ENCODE data around the gene RUSC2.
"Not testable (repeated sequence)": the region's sequence is repeated elsewhere in the genome, so short reads cannot be mapped to it uniquely, and the experiment has no call there.

The RUSC2 gene

DNA sequence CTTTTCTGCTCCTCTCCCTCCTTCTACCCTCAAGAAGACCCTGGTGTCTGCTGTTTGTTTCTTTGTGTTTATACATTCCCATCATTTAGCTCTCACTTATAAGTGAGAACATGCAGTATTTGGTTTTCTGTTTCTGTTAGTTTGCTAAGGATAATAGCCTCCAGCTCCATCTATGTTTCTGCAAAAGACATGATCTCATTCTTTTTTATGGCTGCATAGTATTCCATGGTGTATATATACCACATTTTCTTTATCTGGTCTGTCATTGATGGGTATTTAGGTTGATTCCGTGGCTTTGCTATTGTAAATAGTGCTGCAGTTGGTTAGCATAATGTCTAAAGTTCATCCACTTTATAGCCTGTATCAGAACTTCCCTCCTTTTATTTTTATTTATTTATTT, 3.2 kb downstream of the RUSC2 start:
- H3K79me2 ChIP-seq (ENCODE audit: control insufficient read depth, insufficient read depth, low read length, unreplicated experiment) = peaks cover 89% of the 10 kb centered on the region
- not testable (repeated sequence) for H3K27me3 ChIP-seq (ENCODE audit: insufficient read depth, low read length); H3K4me3 ChIP-seq (ENCODE audit: low read depth, low read length); H2AFZ ChIP-seq (ENCODE audit: low read length, unreplicated experiment)
- peak overlapping the region; percentile 95 for H3K27ac ChIP-seq (ENCODE audit: low read depth, low read length)
- H3K36me3 ChIP-seq (ENCODE audit: insufficient read depth, low read length) = peaks cover 14% of the 10 kb centered on the region
- peaks cover 14% of the 10 kb centered on the region for H3K4me1 ChIP-seq (ENCODE audit: control insufficient read depth, insufficient read depth, low read length, unreplicated experiment)

GRCh38 chr9:35495984-35496383, 6.1 kb downstream of the RUSC2 start:
- Histone ChIP-seq H3K4me3 (ENCODE audit: low read depth, low read length) (no peak overlapping the region), H3K4me1 (ENCODE audit: control insufficient read depth, insufficient read depth, low read length, unreplicated experiment) (peaks cover 22% of the 10 kb centered on the region), H3K79me2 (ENCODE audit: control insufficient read depth, insufficient read depth, low read length, unreplicated experiment) (peaks cover 85% of the 10 kb centered on the region), H2AFZ (ENCODE audit: low read length, unreplicated experiment) (no peak overlapping the region), H3K27ac (ENCODE audit: low read depth, low read length) (no peak overlapping the region), H3K36me3 (ENCODE audit: insufficient read depth, low read length) (peaks cover 14% of the 10 kb centered on the region), H3K27me3 (ENCODE audit: insufficient read depth, low read length) (no peaks in the 10 kb centered on the region)

DNA sequence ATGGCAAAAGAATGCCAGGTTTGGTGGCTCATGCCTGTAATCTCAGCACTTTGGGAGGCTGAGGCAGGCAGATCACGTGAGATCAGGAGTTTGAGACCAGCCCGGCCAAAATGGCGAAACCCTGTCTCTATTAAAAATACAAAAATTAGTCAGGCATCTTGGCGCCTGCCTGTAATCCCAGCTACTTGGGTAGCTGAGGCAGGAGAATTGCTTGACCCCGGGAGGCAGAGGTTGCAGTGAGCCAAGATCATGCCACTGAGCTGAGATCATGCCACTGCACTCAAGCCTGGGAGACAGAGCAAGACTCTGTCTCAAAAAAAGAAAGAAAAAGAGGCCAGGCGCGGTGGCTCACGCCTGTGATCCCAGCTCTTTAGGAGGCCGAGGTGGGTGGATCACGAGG, 8.3 kb downstream of the RUSC2 start:
- not testable (repeated sequence) for H3K27ac ChIP-seq (ENCODE audit: low read depth, low read length); H3K4me3 ChIP-seq (ENCODE audit: low read depth, low read length); H2AFZ ChIP-seq (ENCODE audit: low read length, unreplicated experiment); H3K27me3 ChIP-seq (ENCODE audit: insufficient read depth, low read length)
- Histone ChIP-seq H3K79me2 (ENCODE audit: control insufficient read depth, insufficient read depth, low read length, unreplicated experiment) (peaks cover 90% of the 10 kb centered on the region), H3K36me3 (ENCODE audit: insufficient read depth, low read length) (peaks cover 14% of the 10 kb centered on the region), H3K4me1 (ENCODE audit: control insufficient read depth, insufficient read depth, low read length, unreplicated experiment) (peaks cover 34% of the 10 kb centered on the region)

GRCh38 chr9:35499029-35499700, 9.3 kb downstream of the RUSC2 start:
- Histone ChIP-seq H3K4me3 (ENCODE audit: low read depth, low read length) (no peak overlapping the region), H3K27ac (ENCODE audit: low read depth, low read length) (no peak overlapping the region), H2AFZ (ENCODE audit: low read length, unreplicated experiment) (no peak overlapping the region), H3K36me3 (ENCODE audit: insufficient read depth, low read length) (peaks cover 16% of the 10 kb centered on the region), H3K4me1 (ENCODE audit: control insufficient read depth, insufficient read depth, low read length, unreplicated experiment) (peaks cover 34% of the 10 kb centered on the region), H3K27me3 (ENCODE audit: insufficient read depth, low read length) (no peaks in the 10 kb centered on the region), H3K79me2 (ENCODE audit: control insufficient read depth, insufficient read depth, low read length, unreplicated experiment) (peaks cover 90% of the 10 kb centered on the region)

DNA sequence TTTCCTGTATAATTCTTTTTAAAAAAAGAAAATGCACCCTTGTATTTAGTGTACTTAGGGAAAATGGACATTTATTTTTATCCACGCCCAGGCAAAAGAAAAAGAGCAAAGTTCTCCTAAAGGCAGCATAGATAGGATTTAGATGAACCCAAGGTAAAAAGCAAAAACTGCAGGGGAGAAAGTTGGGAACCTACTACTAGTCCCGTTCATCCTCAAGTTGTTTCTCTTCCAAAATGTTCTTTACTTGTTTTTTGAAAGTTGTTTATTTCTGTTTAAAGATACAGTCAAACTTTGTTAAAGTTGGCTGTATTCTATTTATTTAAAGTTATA, 9.8 kb downstream of the RUSC2 start:
- H2AFZ ChIP-seq (ENCODE audit: low read length, unreplicated experiment) = no peak overlapping the region
- H3K79me2 ChIP-seq (ENCODE audit: control insufficient read depth, insufficient read depth, low read length, unreplicated experiment) = peaks cover 90% of the 10 kb centered on the region
- no peaks in the 10 kb centered on the region for H3K27me3 ChIP-seq (ENCODE audit: insufficient read depth, low read length)
- H3K4me1 ChIP-seq (ENCODE audit: control insufficient read depth, insufficient read depth, low read length, unreplicated experiment) = peaks cover 34% of the 10 kb centered on the region
- H3K27ac ChIP-seq (ENCODE audit: low read depth, low read length) = peak overlapping the region; percentile 32; the same call in 1 of the 2 replicates
- peaks cover 16% of the 10 kb centered on the region for H3K36me3 ChIP-seq (ENCODE audit: insufficient read depth, low read length)
- no peak overlapping the region for H3K4me3 ChIP-seq (ENCODE audit: low read depth, low read length)

DNA sequence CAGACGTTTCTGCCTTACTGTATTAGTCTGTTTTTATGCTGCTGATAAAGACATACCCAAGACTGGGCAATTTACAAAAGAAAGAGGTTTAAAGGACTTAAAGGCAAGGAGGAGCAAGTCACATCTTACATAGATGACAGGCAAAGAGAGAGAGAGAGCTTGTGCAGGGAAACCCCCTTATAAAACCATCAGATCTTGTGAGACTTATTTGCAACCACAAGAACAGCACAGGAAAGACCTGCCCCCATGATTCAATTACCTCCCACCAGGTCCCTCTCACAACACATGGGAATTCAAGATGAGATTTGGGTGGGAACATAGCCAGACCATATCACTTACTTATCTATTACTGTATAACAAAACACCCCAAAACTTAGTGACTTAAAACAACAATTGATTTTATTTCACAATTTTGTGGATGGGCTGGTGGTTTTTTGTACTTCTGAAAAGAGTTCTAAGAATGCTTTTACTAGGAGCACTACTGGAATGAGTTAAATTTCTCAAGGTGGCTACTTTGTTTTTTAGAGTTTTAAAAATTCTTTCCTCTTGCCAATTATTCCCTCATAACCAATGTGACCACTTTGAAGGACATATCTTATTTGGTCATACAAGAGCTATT, 10.3 kb downstream of the RUSC2 start:
- Histone ChIP-seq H3K27ac (ENCODE audit: low read depth, low read length) (peak overlapping the region; percentile 32; the same call in 1 of the 2 replicates), H3K36me3 (ENCODE audit: insufficient read depth, low read length) (peaks cover 16% of the 10 kb centered on the region), H3K79me2 (ENCODE audit: control insufficient read depth, insufficient read depth, low read length, unreplicated experiment) (peaks cover 95% of the 10 kb centered on the region), H3K4me1 (ENCODE audit: control insufficient read depth, insufficient read depth, low read length, unreplicated experiment) (peaks cover 34% of the 10 kb centered on the region), H3K4me3 (ENCODE audit: low read depth, low read length) (no peak overlapping the region), H3K27me3 (ENCODE audit: insufficient read depth, low read length) (no peaks in the 10 kb centered on the region), H2AFZ (ENCODE audit: low read length, unreplicated experiment) (no peak overlapping the region)

GRCh38 chr9:35501946-35502345, 12.0 kb downstream of the RUSC2 start:
- Histone ChIP-seq H3K36me3 (ENCODE audit: insufficient read depth, low read length) (peaks cover 3% of the 10 kb centered on the region; the same call in 1 of the 2 replicates), H3K27me3 (ENCODE audit: insufficient read depth, low read length) (no peaks in the 10 kb centered on the region), H3K79me2 (ENCODE audit: control insufficient read depth, insufficient read depth, low read length, unreplicated experiment) (peaks cover 88% of the 10 kb centered on the region), H3K4me1 (ENCODE audit: control insufficient read depth, insufficient read depth, low read length, unreplicated experiment) (peaks cover 34% of the 10 kb centered on the region), H3K4me3 (ENCODE audit: low read depth, low read length) (no peak overlapping the region), H2AFZ (ENCODE audit: low read length, unreplicated experiment) (no peak overlapping the region), H3K27ac (ENCODE audit: low read depth, low read length) (no peak overlapping the region)

DNA sequence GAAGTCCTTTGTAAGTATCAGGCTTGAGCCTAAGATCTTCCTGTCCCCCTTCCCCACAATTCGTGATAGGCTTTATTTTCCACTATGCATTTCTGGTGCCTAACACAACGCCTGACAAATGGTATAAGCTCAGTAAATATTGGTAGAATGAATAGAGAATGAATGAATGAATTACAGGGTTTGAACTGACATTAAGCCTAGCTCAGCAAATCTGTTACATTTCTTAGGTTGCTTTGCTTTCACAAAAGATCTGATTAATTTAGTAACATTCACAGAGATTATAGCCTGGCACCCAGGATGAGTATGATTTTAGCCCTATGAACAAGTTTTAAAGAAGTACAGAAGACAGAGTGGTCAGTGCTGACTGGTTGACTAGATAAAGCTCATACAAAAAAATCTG, 16.4 kb downstream of the RUSC2 start:
- no peak overlapping the region for H3K27ac ChIP-seq (ENCODE audit: low read depth, low read length)
- no peak overlapping the region for H2AFZ ChIP-seq (ENCODE audit: low read length, unreplicated experiment)
- H3K79me2 ChIP-seq (ENCODE audit: control insufficient read depth, insufficient read depth, low read length, unreplicated experiment) = peaks cover 71% of the 10 kb centered on the region
- no peaks in the 10 kb centered on the region for H3K27me3 ChIP-seq (ENCODE audit: insufficient read depth, low read length)
- peaks cover 24% of the 10 kb centered on the region for H3K36me3 ChIP-seq (ENCODE audit: insufficient read depth, low read length)
- peaks cover 21% of the 10 kb centered on the region for H3K4me1 ChIP-seq (ENCODE audit: control insufficient read depth, insufficient read depth, low read length, unreplicated experiment)
- no peak overlapping the region for H3K4me3 ChIP-seq (ENCODE audit: low read depth, low read length)

DNA sequence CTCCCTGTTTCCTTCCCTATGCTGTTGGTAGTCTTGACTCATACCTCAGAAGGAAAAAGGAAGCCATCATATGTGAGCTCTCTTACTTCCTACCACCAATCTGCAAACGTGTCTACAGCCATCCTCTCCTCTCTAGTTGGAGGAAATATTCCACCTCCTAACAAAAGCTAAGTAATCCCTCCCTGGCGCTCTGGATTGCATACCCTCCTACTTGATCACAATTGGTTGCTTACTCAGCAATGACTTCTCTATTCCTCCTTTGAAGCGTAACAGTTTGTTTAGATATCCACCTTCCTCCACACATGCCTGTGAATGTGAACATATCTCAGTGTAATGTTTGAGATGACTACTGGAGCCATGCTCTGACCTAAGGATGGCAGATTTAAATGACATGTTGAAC, 18.2 kb downstream of the RUSC2 start:
- Histone ChIP-seq H3K27me3 (ENCODE audit: insufficient read depth, low read length) (no peaks in the 10 kb centered on the region), H3K36me3 (ENCODE audit: insufficient read depth, low read length) (peaks cover 24% of the 10 kb centered on the region), H3K79me2 (ENCODE audit: control insufficient read depth, insufficient read depth, low read length, unreplicated experiment) (peaks cover 64% of the 10 kb centered on the region), H2AFZ (ENCODE audit: low read length, unreplicated experiment) (no peak overlapping the region), H3K4me1 (ENCODE audit: control insufficient read depth, insufficient read depth, low read length, unreplicated experiment) (peaks cover 26% of the 10 kb centered on the region), H3K27ac (ENCODE audit: low read depth, low read length) (no peak overlapping the region), H3K4me3 (ENCODE audit: low read depth, low read length) (no peak overlapping the region)

DNA sequence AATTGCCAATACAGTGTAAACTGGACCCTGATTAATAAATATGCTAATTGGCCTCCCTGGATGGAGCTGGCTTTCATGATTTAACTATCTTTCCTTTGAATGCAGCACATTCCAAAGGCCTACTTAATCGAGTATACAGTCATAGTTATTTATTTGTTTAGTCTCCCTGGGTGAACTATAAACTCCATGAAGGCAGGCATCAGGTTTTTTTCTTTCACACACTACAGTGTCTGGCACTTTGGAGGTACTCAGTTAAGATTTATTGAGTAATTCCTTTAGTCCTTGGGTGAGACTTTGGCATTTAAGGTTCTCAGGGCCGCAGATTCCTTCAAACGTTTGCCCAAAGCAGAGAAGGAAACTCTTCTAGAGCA, 20.5 kb downstream of the RUSC2 start:
- H3K4me3 ChIP-seq (ENCODE audit: low read depth, low read length) = peak overlapping the region; percentile 4; the same call in 1 of the 2 replicates
- H3K36me3 ChIP-seq (ENCODE audit: insufficient read depth, low read length) = peaks cover 21% of the 10 kb centered on the region
- H3K27me3 ChIP-seq (ENCODE audit: insufficient read depth, low read length) = no peaks in the 10 kb centered on the region
- H3K4me1 ChIP-seq (ENCODE audit: control insufficient read depth, insufficient read depth, low read length, unreplicated experiment) = peaks cover 35% of the 10 kb centered on the region
- peak overlapping the region; percentile 82 for H3K27ac ChIP-seq (ENCODE audit: low read depth, low read length)
- H3K79me2 ChIP-seq (ENCODE audit: control insufficient read depth, insufficient read depth, low read length, unreplicated experiment) = peaks cover 63% of the 10 kb centered on the region
- H2AFZ ChIP-seq (ENCODE audit: low read length, unreplicated experiment) = no peak overlapping the region

DNA sequence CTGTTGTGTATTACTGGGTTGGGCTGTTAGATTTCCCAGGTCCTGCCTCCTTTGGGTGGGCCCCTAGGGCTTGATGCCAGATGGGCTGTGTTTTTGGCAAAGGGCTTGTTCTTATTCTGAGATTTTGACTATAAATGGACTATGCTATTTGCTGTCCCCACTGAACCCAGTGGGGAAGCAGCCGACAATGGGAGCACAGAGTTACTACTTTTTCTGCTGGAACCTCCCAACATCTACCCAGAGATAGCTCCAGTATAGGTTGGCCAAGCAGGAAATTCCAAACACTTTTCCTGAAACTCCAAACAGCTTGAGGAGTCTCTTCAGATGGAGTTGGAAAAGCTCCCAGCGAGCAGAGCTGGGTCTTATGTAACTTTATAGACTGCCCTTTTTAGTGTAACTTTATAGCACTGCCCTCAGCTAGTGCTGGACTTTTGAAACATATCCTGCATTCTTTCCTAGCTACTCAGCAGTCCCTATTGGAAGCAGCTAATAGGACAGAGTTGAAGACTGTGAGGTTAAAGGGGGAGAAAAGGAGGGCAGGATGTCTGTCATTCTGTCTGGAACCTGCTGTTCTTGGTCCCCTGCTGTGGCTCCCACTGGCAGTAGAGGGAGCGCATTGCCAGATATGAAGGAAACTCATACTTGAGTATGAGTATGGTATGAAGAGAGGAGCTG, 21.0 kb downstream of the RUSC2 start:
- H3K79me2 ChIP-seq (ENCODE audit: control insufficient read depth, insufficient read depth, low read length, unreplicated experiment) = peaks cover 63% of the 10 kb centered on the region
- no peak overlapping the region for H2AFZ ChIP-seq (ENCODE audit: low read length, unreplicated experiment)

More for the DNA sequence above, 21.0 kb downstream of the RUSC2 start:
- H3K4me1 ChIP-seq (ENCODE audit: control insufficient read depth, insufficient read depth, low read length, unreplicated experiment) = peaks cover 39% of the 10 kb centered on the region
- peaks cover 21% of the 10 kb centered on the region for H3K36me3 ChIP-seq (ENCODE audit: insufficient read depth, low read length)
- peak overlapping the region; percentile 82 for H3K27ac ChIP-seq (ENCODE audit: low read depth, low read length)
- no peaks in the 10 kb centered on the region for H3K27me3 ChIP-seq (ENCODE audit: insufficient read depth, low read length)
- peak overlapping the region; percentile 34; the same call in 1 of the 2 replicates for H3K4me3 ChIP-seq (ENCODE audit: low read depth, low read length)

Data from ACC112 (cell line).